Measurements from ENCODE around the gene NCAPH2.

Gene NCAPH2

DNA sequence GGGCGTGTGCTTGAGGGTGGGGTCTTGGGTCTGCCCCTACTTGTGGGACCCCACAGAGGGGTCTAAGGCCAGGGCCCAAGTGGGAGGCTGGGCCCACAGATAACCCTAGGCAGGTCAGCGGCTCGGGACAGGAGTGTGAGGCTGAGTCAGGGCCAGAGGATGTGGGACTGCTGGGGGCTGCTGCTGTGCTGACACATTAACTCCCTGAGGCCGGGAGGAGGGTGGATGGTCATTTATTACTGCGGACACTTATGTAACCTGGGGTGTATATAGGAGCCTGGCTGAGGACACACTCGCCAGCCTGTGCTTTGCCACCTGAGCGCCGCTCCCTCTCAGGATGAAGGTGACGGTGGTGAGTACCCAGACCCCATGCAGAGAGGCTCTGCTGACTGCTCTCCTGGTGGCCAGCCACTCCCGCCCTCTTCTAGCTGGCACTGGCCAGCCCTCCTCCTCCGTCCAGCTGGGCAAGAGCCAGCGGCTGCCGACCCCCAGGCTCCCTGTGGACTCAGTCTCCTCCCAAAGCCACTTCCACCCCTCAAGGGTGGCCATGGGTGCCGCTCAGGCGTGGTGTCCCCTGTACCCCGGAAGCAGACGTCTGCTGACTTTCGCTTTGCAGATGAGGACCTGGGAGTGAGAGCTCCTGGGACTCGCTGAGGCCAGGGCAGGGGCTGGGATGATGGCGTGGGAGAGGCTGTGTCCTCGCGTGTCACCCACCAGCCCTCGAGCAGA is 21.3 kb upstream of the NCAPH2 start, which contains the start of gene MIOX:
Gene MIOX (plus strand): TSS at position 299 of the 729 bp plus-strand sequence. CDS start 39 bp downstream, at position 338.
- peaks cover 7% of the 10 kb centered on the region for H3K27me3 ChIP-seq
- no peaks in the 10 kb centered on the region for H3K36me3 ChIP-seq
- H3K9me3 ChIP-seq: no peaks in the 10 kb centered on the region
- TF ChIP-seq, protein P1, sequence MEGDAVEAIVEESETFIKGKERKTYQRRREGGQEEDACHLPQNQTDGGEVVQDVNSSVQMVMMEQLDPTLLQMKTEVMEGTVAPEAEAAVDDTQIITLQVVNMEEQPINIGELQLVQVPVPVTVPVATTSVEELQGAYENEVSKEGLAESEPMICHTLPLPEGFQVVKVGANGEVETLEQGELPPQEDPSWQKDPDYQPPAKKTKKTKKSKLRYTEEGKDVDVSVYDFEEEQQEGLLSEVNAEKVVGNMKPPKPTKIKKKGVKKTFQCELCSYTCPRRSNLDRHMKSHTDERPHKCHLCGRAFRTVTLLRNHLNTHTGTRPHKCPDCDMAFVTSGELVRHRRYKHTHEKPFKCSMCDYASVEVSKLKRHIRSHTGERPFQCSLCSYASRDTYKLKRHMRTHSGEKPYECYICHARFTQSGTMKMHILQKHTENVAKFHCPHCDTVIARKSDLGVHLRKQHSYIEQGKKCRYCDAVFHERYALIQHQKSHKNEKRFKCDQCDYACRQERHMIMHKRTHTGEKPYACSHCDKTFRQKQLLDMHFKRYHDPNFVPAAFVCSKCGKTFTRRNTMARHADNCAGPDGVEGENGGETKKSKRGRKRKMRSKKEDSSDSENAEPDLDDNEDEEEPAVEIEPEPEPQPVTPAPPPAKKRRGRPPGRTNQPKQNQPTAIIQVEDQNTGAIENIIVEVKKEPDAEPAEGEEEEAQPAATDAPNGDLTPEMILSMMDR (IDR thresholded peaks at IDR 0.05; ENCODE audit: low read depth, low read length): no peak
- H3K4me3 ChIP-seq (ENCODE audit: low read depth, low read length): no peak within 1 kb of the TSS
- H3K4me1 ChIP-seq: peaks cover 4% of the 10 kb centered on the region
- peak; percentile 14 for DNase-seq

DNA sequence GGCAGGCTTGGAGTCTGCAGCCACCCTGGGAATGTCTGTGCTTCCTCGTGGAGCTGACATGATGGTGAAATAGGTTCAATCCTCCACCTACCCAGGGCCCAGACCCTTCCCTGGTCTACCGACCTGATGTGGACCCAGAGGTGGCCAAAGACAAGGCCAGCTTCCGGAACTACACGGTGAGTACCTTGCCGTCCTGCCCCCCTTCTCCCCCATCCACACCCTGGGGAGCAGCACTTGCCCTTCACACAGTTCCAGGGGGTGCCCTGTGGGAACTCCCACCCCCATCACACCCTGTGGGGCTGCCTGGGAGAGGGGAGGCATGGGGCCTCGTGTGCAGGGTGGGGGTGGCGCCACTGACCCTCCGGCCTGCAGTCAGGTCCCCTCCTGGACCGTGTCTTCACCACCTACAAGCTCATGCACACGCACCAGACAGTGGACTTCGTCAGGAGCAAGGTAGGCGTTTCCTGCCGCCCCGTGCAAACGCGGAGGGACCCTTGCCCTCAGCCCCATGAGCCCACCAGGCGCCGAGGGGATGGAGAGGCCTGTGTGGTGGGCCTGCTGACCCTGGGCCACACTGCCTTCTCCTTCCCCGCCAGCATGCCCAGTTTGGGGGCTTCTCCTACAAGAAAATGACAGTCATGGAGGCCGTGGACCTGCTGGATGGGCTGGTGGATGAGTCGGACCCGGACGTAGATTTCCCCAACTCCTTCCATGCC is 20.6 kb upstream of the NCAPH2 start:
- no peaks in the 10 kb centered on the region for H3K36me3 ChIP-seq
- H3K9me3 ChIP-seq: no peaks in the 10 kb centered on the region
- no peaks in the 10 kb centered on the region for H3K27me3 ChIP-seq
- peaks cover 4% of the 10 kb centered on the region for H3K4me1 ChIP-seq
- peak; percentile 6 for DNase-seq
- TF ChIP-seq, protein P1 (IDR thresholded peaks at IDR 0.05; ENCODE audit: low read depth, low read length): no peak
- H3K4me3 ChIP-seq (ENCODE audit: low read depth, low read length): no peak overlapping the region

DNA sequence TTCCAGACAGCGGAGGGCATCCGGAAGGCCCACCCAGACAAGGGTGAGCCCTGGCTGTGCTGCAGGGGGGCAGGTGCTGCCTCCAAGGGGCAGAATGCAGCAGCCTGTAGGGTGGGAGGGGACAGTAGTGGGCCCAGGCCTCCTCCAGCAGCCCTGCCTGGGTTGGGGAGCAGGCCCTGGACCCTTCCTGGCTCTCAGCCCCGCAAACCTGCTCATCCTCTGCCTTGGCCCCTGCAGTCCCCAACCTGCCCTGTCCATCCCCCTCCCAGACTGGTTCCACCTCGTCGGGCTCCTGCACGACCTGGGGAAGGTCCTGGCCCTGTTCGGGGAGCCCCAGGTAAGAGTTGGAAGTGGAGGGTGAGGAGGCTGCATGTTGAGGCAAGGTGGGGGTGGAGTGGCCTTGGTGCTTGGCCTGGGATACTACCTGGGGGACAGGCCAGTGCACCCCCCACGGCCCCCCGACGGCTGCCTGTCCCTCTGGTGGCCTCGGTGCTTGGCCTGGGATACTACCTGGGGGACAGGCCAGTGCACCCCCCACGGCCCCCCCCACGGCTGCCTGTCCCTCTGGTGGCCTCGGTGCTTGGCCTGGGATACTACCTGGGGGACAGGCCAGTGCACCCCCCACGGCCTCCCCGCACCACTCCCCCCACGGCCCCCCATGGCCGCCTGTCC is 19.9 kb upstream of the NCAPH2 start:
- DNase-seq: no peak
- TF ChIP-seq, protein P1 (IDR thresholded peaks at IDR 0.05; ENCODE audit: low read depth, low read length): no peak
- Histone ChIP-seq H3K27me3 (no peaks in the 10 kb centered on the region), H3K36me3 (no peaks in the 10 kb centered on the region), H3K4me1 (peaks cover 4% of the 10 kb centered on the region), H3K4me3 (ENCODE audit: low read depth, low read length) (no peak overlapping the region), H3K9me3 (no peaks in the 10 kb centered on the region)

DNA sequence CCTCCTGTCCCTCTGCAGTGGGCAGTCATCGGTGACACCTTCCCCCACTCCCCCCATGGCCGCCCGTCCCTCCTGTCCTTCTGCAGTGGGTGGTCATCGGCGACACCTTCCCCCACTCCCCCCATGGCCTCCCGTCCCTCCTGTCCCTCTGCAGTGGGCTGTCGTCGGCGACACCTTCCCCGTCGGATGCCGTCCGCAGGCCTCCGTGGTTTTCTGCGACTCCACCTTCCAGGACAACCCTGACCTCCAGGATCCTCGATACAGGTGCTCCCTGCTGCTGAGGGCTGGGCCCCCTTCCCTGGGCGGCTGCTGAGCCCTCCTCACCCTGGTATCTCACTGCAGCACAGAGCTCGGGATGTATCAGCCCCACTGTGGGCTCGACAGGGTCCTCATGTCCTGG is 19.1 kb upstream of the NCAPH2 start:
- DNase-seq: no peak
- H3K27me3 ChIP-seq: no peaks in the 10 kb centered on the region
- H3K4me3 ChIP-seq (ENCODE audit: low read depth, low read length): no peak overlapping the region
- H3K4me1 ChIP-seq: peaks cover 4% of the 10 kb centered on the region
- no peaks in the 10 kb centered on the region for H3K36me3 ChIP-seq
- no peaks in the 10 kb centered on the region for H3K9me3 ChIP-seq
- TF ChIP-seq, protein P1 (IDR thresholded peaks at IDR 0.05; ENCODE audit: low read depth, low read length): no peak

GRCh38 chr22:50489363-50490243 is 18.4 kb upstream of the NCAPH2 start:
- no peak overlapping the region for H3K4me3 ChIP-seq (ENCODE audit: low read depth, low read length)
- no peaks in the 10 kb centered on the region for H3K9me3 ChIP-seq
- TF ChIP-seq, protein P1 (IDR thresholded peaks at IDR 0.05; ENCODE audit: low read depth, low read length): no peak
- DNase-seq: peak; percentile 20
- no peaks in the 10 kb centered on the region for H3K27me3 ChIP-seq
- H3K4me1 ChIP-seq: peaks cover 4% of the 10 kb centered on the region
- H3K36me3 ChIP-seq: no peaks in the 10 kb centered on the region

Data from BE2C (cell line).